ENCODE measurements around the gene TRPT1. TPM values are rescaled to one million over a fixed set of nuclear protein-coding genes. Genes with fewer than 3 reads are reported as not detected.

The TRPT1 gene
- total and polyA plus RNA-seq, 9 of the 15 experiments (the other 6 are each of a cell fraction or from before 2014, with no cell fraction given) = 4.6 to 41.7 (median 23.1) TPM

DNA sequence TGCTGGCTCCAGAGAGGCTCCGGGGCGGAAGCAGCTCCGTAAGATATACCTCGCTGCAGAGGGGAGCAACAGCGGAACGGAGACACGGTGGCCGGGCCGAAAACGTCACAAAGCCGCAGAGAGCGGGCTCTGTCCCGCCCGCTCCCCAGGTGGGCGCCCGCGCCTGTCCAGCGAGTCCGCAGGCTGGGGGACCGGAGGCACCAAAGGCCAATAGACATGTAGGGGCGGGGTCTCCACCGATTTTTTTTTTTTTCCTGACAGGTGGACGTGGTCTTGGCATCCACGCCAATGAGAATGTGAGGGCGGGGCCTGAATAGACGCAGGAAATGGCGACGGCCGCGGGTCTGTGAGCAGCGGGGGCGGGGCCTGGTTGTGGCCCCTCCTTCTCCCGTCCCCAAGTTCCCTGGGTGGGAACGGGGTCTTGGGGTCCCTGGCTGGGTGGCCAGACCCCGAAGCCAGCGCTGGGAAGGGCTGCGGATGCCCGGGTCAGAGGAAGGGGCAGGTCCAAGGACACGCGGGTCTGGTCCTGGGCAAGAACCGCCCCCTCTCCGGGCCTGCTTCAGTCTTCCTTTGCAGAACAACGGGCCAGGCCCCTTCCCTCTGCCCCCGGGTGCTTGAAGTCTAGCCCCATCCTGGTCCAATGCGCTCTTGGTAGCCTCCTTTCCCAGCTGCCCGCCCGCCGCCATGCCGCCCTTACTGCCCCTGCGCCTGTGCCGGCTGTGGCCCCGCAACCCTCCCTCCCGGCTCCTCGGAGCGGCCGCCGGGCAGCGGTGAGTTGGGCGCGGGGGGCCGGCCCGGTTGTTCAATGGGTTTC, 4.4 kb upstream of the TRPT1 start, which contains the start of gene DNAJC4 (continued):
- TF ChIP-seq, protein P1, sequence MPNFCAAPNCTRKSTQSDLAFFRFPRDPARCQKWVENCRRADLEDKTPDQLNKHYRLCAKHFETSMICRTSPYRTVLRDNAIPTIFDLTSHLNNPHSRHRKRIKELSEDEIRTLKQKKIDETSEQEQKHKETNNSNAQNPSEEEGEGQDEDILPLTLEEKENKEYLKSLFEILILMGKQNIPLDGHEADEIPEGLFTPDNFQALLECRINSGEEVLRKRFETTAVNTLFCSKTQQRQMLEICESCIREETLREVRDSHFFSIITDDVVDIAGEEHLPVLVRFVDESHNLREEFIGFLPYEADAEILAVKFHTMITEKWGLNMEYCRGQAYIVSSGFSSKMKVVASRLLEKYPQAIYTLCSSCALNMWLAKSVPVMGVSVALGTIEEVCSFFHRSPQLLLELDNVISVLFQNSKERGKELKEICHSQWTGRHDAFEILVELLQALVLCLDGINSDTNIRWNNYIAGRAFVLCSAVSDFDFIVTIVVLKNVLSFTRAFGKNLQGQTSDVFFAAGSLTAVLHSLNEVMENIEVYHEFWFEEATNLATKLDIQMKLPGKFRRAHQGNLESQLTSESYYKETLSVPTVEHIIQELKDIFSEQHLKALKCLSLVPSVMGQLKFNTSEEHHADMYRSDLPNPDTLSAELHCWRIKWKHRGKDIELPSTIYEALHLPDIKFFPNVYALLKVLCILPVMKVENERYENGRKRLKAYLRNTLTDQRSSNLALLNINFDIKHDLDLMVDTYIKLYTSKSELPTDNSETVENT (CRISPR knock-in tag; IDR thresholded peaks at IDR 0.05) = 0 out of 2 replicates have a peak, but pooled peaks have one; percentile 50
- TF ChIP-seq ZNF384 (IDR thresholded peaks at IDR 0.05; ENCODE audit: low read depth, low read length) (peak; percentile 98), NR3C1 (CRISPR knock-in tag; IDR thresholded peaks at IDR 0.05) (no peak), PRPF4 (IDR thresholded peaks at IDR 0.05; ENCODE audit: insufficient read depth, low read depth, low read length, poor library complexity, severe bottlenecking) (no peak), CBX1 (IDR thresholded peaks at IDR 0.05; ENCODE audit: low read depth) (peak; percentile 40), ZNF780A (CRISPR knock-in tag; IDR thresholded peaks at IDR 0.05) (0 out of 2 replicates have a peak, but pooled peaks have one; percentile 13), ZBED1 (IDR thresholded peaks at IDR 0.05) (peak; percentile 14; the same call in 1 of the 2 replicates), KAT2B (IDR thresholded peaks at IDR 0.05; ENCODE audit: low read depth, low read length) (no peak), POLR2AphosphoS2 (IDR thresholded peaks at IDR 0.05; ENCODE audit: low read length) (peak; percentile 95), RBFOX2 (IDR thresholded peaks at IDR 0.05; ENCODE audit: low read depth, low read length) (peak; percentile 78), FUS (optimal IDR thresholded peaks at IDR 0.05; ENCODE audit: low read depth, low read length) (no peak), ILF3 (IDR thresholded peaks at IDR 0.05; ENCODE audit: borderline replicate concordance) (no peak), RFX5 (IDR thresholded peaks at IDR 0.05; ENCODE audit: low read depth, low read length) (no peak)
